ENCODE measurements around the gene CYCS.
A peak's percentile ranks its signal among the peaks of the same experiment; 100 is the strongest.

Gene CYCS

GRCh38 chr7:25159983-25160596 is 35.0 kb upstream of the CYCS start:
- peak; percentile 37; the same call in 1 of the 2 replicates for TF ChIP-seq CTCF (IDR thresholded peaks at IDR 0.05)

GRCh38 chr7:25158966-25159365 is 33.9 kb upstream of the CYCS start:
- TF ChIP-seq CTCF (IDR thresholded peaks at IDR 0.05), result no peak

GRCh38 chr7:25151773-25152172 is 26.7 kb upstream of the CYCS start:
- TF ChIP-seq CTCF (IDR thresholded peaks at IDR 0.05), result no peak

- no peak for TF ChIP-seq CTCF (IDR thresholded peaks at IDR 0.05)
These were observed 24.8 kb upstream of the CYCS start for GRCh38 chr7:25149836-25150235.

GRCh38 chr7:25148772-25149575 is 23.9 kb upstream of the CYCS start:
- TF ChIP-seq CTCF (IDR thresholded peaks at IDR 0.05), result no peak

- TF ChIP-seq CTCF (IDR thresholded peaks at IDR 0.05), result no peak
These were observed 18.7 kb upstream of the CYCS start for GRCh38 chr7:25143763-25144162.

- no peak for TF ChIP-seq CTCF (IDR thresholded peaks at IDR 0.05)
These were observed 14.5 kb upstream of the CYCS start for GRCh38 chr7:25139536-25139935.

All from LNCAP (cell line).